Chondrocyte (in vitro differentiated cells): Measurements from ENCODE around the gene MTCH1. TPM values are rescaled to one million over a fixed set of nuclear protein-coding genes. Genes with fewer than 3 reads are reported as not detected.
A peak's percentile ranks its signal among the peaks of the same experiment; 100 is the strongest.

Source experiments
- DNase-seq: peaks from one replicate; pipeline ENCODE4 v3.0.0; 2021; ENCODE audit warnings: mixed read lengths, low spot score
- H3K27ac Mint-ChIP-seq: one replicate; pipeline ENCODE4 v1.8.0; 2021; ENCODE audit warnings: mild to moderate bottlenecking, moderate library complexity, mixed read lengths; ENCODE audit not compliant: unreplicated experiment
- H3K27me3 Mint-ChIP-seq: 2 replicates; pipeline ENCODE4 v1.8.0; 2021; ENCODE audit warnings: low read depth, mixed read lengths
- H3K36me3 Mint-ChIP-seq: 2 replicates; pipeline ENCODE4 v1.8.0; 2021; ENCODE audit warnings: low read depth, mixed read lengths
- H3K4me1 Mint-ChIP-seq: 2 replicates; pipeline ENCODE4 v1.8.0; 2021; ENCODE audit warnings: low read depth, mild to moderate bottlenecking, mixed read lengths
- H3K4me3 Mint-ChIP-seq: one replicate; pipeline ENCODE4 v1.8.0; 2021; ENCODE audit warnings: mild to moderate bottlenecking, moderate library complexity, mixed read lengths; ENCODE audit not compliant: unreplicated experiment
- H3K9me3 Mint-ChIP-seq: 2 replicates; pipeline ENCODE4 v1.8.0; 2021; ENCODE audit warnings: low read depth, mixed read lengths
- total RNA-seq: library from RNA; stranded (reverse); gene quantifications from 3 replicates; pipeline ENCODE4 v1.2.1, GENCODE V29; 2021
- TF ChIP-seq, protein P1 (sequence below): fragments of 200-600 bp; sonication (generic); IDR thresholded peaks from 2 replicates; pipeline ENCODE4 v1.5.0; 2021; ENCODE audit warnings: antibody characterized with exemption, mild to moderate bottlenecking, moderate library complexity

MTCH1 gene
- total RNA-seq, 1 donor from 2014 or later: 188 TPM

DNA sequence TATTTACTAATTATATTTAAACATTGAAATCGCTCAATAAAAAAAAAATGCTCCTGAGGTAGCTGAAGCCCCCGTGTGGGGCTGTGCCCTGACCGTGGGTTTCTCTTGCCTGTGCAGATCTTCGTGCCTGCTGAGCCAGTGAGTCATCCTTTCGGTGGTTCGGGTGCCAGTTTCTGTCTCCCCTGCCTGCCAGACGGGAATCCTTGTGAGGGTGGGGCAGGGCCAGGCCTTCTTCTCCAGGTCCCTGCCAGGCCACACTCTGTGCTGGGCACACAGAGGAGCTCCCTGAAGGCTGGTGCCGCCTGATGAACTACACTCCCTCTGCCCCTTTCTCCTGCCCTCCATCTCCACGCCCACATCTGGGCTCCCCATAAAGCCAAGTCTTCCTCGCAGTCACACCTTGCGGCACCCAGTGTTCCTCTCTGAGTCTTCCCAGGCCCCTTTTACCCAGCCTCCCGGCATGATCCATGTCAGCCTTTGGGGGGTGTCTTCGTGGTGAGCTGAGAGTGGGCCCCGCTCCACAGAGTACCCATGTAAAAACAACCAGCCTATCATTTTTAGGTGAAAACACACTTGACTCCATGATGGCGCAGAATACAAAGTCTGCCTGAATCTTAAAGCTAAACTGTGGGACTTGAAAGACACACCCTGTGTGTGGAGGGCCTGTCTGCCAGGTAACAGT lies 38.8 kb upstream of the MTCH1 start:
- TF ChIP-seq, protein P1, sequence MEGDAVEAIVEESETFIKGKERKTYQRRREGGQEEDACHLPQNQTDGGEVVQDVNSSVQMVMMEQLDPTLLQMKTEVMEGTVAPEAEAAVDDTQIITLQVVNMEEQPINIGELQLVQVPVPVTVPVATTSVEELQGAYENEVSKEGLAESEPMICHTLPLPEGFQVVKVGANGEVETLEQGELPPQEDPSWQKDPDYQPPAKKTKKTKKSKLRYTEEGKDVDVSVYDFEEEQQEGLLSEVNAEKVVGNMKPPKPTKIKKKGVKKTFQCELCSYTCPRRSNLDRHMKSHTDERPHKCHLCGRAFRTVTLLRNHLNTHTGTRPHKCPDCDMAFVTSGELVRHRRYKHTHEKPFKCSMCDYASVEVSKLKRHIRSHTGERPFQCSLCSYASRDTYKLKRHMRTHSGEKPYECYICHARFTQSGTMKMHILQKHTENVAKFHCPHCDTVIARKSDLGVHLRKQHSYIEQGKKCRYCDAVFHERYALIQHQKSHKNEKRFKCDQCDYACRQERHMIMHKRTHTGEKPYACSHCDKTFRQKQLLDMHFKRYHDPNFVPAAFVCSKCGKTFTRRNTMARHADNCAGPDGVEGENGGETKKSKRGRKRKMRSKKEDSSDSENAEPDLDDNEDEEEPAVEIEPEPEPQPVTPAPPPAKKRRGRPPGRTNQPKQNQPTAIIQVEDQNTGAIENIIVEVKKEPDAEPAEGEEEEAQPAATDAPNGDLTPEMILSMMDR: no peak
- Mint-ChIP-seq H3K27ac (peak overlapping the region; percentile 86), H3K4me1 (peaks cover 13% of the 10 kb centered on the region), H3K4me3 (peak overlapping the region; percentile 7), H3K36me3 (no peaks in the 10 kb centered on the region), H3K27me3 (no peaks in the 10 kb centered on the region), H3K9me3 (no peaks in the 10 kb centered on the region)
- no peak for DNase-seq

GRCh38 chr6:37022135-37022863 lies 36.3 kb upstream of the MTCH1 start:
- H3K9me3 Mint-ChIP-seq: no peaks in the 10 kb centered on the region
- no peak overlapping the region for H3K27ac Mint-ChIP-seq
- H3K36me3 Mint-ChIP-seq: no peaks in the 10 kb centered on the region
- H3K27me3 Mint-ChIP-seq: no peaks in the 10 kb centered on the region
- H3K4me1 Mint-ChIP-seq: peaks cover 29% of the 10 kb centered on the region
- DNase-seq: no peak
- TF ChIP-seq, protein P1: no peak
- no peak overlapping the region for H3K4me3 Mint-ChIP-seq

GRCh38 chr6:37021356-37022129 lies 35.5 kb upstream of the MTCH1 start:
- no peak overlapping the region for H3K27ac Mint-ChIP-seq
- peaks cover 29% of the 10 kb centered on the region for H3K4me1 Mint-ChIP-seq
- H3K36me3 Mint-ChIP-seq: no peaks in the 10 kb centered on the region
- DNase-seq: no peak
- H3K4me3 Mint-ChIP-seq: no peak overlapping the region
- no peaks in the 10 kb centered on the region for H3K27me3 Mint-ChIP-seq
- H3K9me3 Mint-ChIP-seq: no peaks in the 10 kb centered on the region
- TF ChIP-seq, protein P1: peak; percentile 78

DNA sequence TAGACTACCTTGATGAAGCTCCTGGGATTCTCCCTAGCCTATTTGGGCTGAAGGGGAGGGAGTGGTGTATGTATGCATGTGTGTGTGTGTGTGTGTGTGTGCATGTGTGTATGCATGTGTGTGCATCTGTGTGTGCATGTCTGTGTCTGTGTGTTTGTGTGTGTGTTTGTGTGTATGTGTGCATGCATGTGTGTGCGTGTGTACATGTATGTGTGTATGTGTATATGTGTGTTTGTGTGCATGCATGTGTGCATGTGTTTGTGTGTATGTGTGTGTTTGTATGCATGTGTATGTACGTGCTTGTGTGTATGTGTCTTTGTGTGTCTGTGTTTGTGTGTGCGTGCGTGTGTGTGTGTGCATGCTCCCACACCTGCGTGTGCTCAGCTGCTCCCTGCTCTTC lies 34.8 kb upstream of the MTCH1 start:
- Mint-ChIP-seq H3K4me1 (peaks cover 29% of the 10 kb centered on the region), H3K9me3 (no peaks in the 10 kb centered on the region), H3K27me3 (no peaks in the 10 kb centered on the region), H3K27ac (no peak overlapping the region), H3K36me3 (no peaks in the 10 kb centered on the region), H3K4me3 (no peak overlapping the region)
- TF ChIP-seq, protein P1: no peak
- DNase-seq: no peak

- H3K27me3 Mint-ChIP-seq: no peaks in the 10 kb centered on the region
- no peaks in the 10 kb centered on the region for H3K9me3 Mint-ChIP-seq
- no peak overlapping the region for H3K4me3 Mint-ChIP-seq
- DNase-seq: no peak
- no peaks in the 10 kb centered on the region for H3K36me3 Mint-ChIP-seq
- peaks cover 29% of the 10 kb centered on the region for H3K4me1 Mint-ChIP-seq
- TF ChIP-seq, protein P1: no peak
- H3K27ac Mint-ChIP-seq: no peak overlapping the region
Observed at GRCh38 chr6:37020381-37020780, 34.4 kb upstream of the MTCH1 start.
